DMS79 (cell line): ENCODE data around the gene SNX6.
"Not testable (repeated sequence)": the region's sequence is repeated elsewhere in the genome, so short reads cannot be mapped to it uniquely, and the experiment has no call there.

Experiments
- DNase-seq: peaks from one replicate; lab custom pipeline; 2025; lab: John Stamatoyannopoulos, UW

SNX6 gene

DNA sequence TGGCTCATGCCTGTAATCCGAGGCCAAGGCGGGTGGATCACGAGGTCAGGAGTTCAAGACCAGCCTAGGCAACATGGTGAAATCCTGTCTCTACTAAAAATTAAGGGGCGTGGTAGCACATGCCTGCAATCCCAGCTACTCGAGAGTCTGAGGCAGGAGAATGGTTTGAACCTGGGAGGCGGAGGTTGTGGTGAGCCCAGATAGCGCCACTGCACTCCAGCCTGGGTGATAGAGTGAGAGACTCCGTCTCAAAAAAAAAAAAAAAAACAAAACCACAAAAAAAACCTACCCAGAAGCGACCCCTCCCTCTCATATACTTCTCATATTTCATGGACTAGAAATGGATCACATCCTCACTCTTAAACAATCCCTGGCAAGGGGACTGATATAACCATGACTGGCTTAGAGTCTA, 4.4 kb upstream of the SNX6 start:
- DNase-seq = not testable (repeated sequence)

DNA sequence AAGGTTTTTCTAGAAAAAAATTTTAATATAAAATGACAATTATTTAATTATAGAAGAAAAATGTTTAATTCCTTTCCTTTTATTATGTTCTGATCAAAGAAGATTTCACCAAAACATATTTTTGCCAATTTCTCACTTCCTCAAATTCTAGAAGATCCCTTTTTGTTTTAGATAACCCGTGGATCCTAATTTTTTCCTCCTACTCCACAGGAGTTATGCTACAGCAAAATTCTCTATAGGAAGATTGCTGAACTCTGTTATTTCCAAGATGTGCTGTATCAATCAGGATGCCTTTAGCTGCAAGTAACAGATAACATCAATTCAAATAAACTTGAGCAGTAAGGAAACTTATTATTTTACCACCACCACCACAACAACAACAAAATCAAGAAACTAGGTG, 3.8 kb upstream of the SNX6 start:
- no peak for DNase-seq

DNA sequence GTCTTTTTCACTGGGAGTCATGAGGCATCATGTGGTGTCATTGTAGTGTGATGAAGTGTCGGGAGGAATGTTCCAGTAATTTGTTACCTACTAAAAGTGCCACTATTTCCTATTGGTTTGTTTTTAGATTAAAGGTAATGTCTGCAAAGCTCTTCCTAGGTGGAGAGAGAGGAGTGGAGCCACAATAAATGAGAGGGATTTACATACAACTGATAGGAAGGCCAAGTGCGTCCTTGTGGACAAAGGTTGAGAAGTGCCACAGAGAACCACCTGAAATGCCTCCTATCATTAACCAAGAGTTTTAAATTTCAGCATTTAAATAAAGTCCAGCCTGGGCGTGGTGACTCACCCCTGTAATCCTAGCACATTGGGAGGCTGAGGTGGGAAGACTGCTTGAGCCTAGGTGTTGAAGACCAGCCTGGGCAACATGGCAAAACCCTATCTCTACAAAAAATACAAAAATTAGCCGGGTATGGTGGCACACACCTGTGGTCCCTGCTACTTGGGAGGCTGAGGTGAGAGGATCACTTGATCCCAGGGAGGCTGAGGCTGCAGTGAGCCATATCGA, 2.5 kb upstream of the SNX6 start:
- DNase-seq = no peak

DNA sequence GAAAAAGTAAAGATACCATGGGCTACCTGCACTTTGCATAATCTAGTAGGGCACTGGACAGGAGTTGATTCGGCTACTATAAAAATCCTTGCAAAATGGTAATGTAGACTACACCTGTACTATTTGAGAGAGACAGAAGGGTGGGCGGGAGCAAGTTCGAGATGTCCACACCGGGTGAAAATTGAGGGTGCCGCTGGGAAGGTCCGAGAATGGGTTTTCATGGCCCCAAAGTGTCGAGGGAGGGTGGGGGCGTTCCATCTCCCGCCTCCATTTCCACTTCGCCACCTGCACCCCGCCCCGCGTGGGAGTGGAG, 648 bp downstream of the SNX6 start:
- DNase-seq = no peak

DNA sequence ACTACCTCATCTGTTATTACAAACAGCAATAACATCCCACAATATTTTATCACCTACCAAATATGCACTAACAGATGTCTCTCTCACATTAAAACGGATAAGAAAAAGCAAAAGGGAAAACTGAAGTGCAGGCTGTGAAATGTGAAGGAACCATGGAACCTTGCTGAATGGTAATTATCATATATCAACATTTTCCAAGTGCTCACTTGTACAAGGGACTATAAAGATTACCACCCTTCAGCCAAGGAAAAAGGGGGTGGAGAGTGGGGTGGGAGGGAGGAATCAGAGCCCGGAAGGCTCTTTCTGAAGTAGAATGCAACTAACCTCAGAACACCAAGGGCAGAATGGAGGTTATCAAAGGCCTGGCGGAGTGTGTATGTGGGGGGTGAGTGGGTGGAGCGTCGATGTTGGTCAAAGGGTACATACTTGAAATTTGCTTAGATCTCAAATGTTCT, 1.2 kb downstream of the SNX6 start:
- DNase-seq = no peak

DNA sequence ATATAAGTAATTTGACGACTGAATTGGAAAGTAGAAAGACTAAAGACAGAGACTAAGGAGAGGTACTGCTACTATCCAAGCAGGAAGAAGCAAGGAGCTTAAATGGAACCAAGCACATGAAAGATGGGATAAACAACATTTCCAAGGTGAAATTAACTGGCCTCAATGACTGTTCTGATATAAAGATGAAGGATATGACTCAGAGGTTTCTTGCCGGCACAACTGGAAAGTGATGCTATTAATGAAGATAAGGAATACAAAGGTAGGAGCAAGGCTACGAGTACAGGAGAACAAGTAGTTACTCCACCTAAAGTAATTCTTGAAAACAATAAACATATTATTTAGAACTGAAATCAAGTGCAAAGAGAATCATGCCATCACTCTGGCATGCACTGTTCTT, 6.4 kb downstream of the SNX6 start:
- no peak for DNase-seq

DNA sequence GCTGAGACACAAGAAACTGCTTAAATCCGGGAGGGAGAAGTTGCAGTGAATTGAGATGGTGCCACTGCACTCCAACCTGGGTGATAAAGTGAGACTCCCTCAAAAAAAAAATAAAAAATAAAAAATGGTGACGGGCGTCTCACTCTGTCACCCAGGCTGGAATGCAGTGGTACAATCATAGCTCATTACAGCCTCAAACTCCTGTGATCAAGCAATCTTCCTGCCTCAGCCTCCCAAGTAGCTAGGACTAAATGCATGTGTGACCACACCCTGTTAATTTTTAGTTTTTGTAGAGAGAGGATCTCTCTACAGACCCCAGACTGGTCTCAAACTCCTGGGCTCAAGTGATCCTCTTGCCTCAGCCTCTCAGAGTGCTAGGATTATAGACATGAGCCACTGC, 9.1 kb downstream of the SNX6 start:
- DNase-seq = no peak

DNA sequence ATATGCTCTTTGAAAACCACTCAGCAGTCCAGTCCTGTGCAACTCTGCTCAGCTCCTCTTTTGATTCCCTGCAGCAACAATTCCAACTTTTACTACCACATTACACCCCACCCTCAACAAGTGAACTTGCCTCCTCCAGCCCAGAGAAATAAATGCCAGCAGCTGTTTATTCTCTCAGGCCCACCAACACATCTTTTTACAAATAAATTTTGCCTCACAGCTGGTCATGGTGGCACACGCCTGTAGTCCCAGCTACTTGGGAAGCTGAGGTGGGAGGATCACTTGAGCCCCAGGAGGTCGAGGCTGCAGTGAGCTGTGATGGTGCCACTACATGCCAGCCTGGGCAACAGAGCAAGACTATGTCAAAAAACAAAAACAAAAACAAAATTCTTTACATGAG, 9.8 kb downstream of the SNX6 start:
- no peak for DNase-seq

DNA sequence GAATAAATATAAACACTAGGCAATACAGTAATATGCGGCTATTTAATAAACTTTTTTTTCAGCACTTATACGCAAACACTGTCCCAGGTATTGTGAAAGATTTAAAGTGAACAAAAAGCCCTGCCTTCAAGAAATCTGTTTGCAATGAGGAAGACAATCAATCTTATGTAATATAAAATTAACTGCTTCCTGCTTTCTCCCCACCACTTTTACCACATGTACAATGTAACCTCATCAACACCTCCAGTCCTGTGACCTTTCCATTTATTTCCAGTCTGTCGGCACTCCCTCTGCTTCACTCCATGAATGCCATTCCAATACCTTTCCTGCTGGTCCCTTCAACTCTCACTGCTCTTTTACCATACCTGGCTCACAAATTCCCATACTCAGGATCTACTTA, 10.5 kb downstream of the SNX6 start:
- DNase-seq = no peak

DNA sequence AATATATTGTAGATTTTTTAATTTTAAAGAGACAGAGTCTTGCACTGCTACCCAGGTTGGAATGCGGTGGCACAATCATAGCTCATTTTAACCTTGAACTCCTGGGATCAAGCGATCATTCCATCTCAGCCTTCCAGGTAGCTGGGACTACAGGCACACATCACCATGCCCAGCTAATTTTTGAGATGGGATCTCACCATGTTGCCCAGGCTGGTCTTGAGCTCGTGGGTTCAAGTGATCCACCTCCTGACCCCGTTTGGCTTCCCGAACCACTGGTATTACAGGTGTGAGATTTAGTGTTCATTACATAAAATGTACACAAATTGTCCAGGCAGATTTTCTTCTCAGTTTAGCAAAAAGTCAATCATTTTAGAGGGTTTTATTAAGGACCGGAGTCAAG, 13.6 kb downstream of the SNX6 start:
- DNase-seq = no peak

DNA sequence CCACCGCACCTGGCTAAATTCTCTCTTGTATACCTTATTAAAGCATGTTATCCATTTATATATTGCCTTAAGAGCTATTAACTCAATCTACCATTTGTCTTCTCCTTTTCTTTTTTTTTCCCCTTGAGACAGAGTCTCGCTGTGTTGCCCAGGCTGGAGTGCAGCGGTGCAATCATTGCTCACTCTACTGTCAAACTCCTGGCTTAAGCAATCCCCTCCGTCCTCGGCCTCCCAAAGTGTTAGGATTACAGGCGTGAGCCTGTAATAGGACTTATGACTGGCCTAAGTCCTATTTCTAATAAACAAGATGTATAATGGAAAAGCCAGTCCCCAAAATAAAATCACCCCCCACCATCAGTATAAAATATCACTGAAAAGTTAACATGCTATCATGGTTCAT, 14.4 kb downstream of the SNX6 start:
- DNase-seq = no peak

DNA sequence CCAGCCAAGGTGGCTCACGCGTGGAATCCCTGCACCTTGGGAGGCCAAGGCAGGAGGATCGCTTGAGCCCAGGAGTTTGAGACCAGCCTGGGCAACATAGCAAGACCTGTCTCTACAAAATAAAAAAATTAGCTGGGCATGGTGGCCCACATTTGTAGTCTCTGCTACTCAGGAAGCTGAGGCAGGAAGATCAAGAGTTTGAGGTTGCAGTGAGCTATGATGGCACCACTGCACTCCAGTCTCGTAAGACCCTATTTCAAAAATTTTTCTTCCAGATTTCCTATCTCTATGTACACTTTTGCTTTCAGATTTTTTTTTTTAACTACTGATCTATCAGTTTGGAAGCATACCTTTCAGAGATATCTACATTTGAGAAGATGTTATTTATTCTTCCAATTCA, 15.3 kb downstream of the SNX6 start:
- no peak for DNase-seq

DNA sequence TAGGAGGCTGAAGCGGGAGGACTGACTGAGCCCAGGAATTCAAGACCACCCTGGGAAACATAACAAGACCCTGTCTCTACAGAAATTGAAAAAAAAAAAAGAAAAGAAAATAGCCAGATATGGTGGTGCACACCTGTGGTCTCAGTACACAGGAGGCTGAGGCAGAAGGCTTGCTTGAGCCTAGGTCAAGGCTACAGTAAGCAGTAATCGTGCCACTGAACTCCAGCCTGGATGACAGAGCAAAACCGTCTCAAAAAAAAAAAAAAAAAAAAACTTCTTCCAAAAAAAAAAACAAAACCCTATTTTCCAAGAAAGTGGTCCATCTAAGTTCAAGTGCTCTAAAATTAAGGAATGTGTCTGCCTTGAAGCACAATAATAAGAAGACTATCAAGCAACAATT, 19.8 kb downstream of the SNX6 start:
- DNase-seq = no peak

DNA sequence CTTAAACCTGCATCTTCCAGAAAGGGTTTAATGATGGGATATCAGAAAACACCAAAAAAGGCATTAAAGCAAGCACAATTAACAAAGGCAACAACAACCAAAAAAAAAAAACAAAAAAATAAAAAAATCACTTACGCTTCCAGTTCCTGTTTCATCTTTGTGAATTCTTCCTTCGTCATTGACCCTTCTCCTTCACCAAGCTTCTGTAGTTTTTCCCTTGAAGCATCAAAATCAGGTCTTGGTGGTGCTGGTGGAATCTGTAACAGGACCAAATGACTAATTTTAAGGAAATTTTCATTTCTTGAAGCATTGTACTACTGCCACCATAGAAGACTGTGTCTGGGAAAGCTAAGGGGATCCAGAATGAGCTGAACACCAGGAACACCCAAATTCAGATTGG, 24.5 kb downstream of the SNX6 start:
- no peak for DNase-seq

DNA sequence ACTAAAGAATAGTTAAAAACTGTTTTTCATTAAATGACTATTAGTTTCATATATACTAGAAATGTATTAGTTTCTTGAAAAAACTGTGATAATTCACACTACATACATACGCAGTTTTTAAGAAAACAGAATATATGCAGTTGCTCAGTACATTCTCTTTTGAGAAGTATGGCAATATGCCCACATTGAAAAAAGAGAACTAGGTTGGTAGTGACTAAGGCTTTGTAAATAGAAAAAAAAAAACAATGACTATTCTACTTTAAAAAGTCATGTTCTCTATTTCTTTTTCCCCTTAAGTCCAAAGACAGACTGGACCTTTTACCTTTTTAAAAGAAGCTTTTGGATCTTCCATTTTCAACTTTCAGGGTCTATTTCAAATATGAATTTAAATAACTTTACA, 25.0 kb downstream of the SNX6 start:
- no peak for DNase-seq

DNA sequence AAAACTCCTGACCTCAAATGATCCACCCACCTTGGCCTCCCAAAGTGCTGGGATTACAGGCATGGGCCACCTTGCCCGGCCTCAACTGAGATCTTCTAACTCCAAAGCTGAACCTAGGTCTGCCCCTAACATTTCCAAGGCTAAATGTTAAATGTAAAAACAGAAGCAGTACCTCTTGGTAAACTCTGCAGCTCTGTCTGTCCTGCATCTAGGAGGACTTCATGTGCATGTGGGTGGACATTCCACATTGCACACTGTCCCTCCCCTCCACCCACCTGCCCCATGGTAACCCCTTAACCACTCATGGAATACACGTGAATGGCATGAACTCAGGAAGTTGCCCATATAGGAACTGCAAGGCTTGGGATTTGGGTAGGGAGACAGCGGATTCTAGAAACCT, 33.1 kb downstream of the SNX6 start:
- DNase-seq = no peak

DNA sequence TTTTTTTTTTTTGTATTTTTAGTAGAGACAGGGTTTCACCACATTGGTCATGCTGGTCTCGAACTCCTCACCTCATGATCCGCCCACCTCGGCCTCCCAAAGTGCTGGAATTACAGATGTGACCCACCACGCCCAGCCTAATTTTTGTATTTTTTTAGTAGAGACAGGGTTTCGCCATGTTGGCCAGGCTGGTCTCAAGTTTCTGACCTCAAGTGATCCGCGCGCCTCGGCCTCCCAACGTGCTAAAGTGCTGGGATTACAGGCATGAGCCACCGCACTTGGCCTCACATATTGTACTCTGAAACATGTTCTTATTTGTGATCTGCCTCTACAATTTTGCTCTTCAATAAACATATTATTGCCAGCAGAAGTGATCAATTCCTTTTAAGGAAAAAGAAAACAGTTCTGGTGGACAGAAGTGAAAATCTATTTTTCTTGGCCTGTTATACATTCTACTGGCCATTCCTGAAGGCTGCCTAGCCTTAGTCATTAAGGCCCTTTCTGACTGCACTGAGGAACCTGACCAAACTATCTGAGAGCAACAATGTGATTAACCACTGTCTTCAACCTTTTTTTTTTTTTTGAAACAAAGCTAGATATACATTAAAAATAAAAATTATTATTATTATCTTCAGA, 36.1 kb downstream of the SNX6 start:
- DNase-seq = no peak

DNA sequence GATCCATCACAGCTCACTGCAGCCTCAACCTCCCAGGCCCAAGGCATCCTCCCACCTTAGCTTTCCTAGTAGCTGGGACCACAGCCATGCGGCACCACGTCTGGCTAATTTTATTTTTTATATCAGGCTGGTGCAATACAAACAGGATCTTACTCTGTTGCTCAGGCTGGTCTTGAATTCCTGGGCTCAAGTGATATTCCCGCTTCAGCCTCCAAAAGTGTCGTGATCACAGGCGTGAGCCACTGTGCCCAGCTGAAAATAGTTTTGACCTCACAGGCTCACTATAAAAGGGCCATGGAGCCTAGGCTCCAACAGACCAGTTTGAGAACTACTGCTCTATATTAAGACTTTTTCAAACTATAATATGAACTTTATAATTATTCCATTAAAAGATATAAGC, 37.3 kb downstream of the SNX6 start:
- DNase-seq = no peak

DNA sequence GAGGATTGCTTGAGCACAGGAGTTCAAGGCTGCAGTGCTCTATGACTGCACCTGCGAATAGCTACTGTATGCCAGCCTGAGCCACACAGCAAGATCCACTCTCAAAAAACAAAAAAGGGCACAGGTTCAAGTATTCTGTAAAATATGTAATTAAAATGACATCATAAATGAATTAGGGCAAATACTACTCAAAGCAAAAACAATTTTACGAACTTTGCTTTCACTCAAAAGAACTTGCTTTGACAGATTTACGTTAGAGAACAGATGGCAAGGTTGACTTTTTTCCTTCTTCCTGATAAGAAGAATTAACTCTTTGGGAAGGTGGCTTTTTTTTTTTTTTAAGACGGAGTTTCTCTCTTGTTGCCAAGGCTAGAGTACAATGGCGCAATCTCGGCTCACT, 46.4 kb downstream of the SNX6 start:
- DNase-seq = no peak

DNA sequence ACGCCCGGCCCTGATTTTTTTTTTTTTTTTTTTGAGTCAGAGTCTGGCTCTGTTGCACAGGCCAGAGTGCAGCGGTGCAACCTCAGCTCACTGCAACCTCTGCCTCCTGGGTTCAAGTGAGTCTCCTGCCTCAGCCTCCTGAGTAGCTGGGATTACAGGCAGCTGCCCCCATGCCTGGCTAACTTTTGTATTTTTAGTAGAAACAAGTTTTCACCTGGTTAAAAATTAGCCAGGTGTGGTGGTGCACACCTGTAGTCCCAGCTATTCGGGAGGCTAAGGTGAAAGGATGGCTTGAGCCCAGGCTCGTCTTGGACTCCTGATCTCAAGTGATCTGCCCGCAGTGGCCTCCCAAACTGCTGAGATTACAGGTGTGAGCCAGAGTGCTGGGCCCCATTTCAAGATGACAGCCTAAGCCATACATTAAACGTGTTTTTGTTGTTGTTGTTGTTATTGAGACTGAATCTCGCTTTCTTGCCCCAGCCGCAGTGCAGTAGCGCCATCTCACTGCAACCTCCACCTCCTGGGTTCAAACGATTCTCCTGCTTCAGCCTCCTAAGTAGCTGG, 47.7 kb downstream of the SNX6 start:
- DNase-seq = no peak

DNA sequence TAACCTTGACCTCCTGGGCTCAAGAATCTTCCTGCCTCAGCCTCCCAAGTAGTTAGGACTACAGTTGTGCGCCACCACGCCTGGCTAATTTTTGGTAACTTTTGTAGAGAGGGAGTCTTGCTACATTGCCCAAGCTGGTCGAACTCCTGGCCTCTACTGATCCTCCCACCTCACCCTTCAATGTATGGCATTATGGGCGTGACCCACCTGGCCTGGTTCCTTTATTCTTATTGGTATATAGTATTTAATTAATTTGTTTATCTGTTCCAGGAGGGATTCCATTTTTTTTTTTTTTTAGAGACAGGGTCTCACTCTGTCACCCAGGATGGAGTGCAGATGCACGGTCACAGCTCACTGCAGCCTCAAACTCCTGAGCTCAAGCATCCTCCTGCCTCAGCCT, 49.6 kb downstream of the SNX6 start:
- DNase-seq = no peak

DNA sequence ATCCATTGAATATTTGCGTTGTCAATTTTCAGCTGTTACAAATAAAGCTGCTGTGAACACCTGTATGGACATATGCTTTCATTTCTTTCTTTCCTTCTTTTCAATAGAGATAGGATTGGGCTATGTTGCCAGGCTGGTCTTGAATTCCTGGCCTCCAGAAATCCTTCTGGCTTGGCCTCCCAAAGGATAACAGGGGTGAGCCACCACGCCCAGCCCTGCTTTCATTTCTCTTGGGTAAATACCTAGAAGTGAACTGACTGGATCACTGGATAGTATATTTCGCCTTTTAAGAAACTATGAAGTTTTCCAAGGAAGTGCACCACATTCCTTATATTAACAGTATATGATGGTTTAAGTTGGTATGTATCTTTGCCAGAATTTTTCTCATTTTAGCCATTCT, 58.2 kb downstream of the SNX6 start:
- no peak for DNase-seq

DNA sequence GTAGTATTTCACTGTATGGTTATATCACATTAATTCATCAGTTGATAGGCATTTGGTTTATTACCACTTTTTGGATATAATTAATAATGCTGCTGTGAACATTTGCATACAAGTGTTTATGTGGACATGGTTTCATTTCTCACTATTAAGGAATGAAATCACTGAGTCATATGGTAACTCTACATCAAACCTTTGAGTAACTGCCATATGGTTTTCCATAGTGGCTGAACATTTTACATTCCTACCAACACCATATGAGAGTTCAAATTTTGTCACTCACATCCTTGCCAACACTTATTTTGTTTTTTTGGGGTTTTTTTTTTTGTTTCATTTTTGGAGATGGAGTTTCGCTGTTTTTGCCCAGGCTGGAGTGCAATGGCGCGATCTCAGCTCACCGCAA, 60.2 kb downstream of the SNX6 start:
- DNase-seq = no peak

DNA sequence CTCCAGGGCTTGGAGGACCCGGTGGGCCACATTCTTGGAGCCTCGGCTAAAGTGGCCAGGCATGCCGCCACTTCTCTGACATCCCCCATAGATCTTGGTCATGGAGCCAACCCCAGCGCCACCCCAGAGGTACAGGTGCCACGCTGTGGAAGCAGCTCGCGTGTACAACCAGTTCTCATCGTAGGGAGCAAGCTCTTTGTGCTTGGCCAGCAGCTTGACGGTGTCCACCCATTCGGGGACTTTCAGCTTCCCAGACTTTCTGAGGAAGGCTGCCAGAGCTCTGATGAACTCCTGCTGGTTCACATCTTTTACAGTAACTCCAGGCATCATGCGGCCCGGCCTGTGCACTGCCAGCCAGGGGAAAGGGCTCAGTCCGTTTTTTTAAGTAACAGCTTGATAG, 61.1 kb downstream of the SNX6 start:
- no peak for DNase-seq
